Caco-2 (cell line): ENCODE results near the gene STUM. TPM values are rescaled to one million over a fixed set of nuclear protein-coding genes. Genes with fewer than 3 reads are reported as not detected.

Experiments
- BruUV-seq: library from RNA; stranded (reverse); fragments of 400-500 nt; replicated peaks from 2 replicates; lab custom pipeline; 2021; lab: Mats Ljungman, UMichigan
- CTCF ChIA-PET: fragments of 300-600 bp; sonication (Branson Sonifier 250); formaldehyde crosslinking; loops from one replicate; lab custom pipeline; 2022; ENCODE audit warnings: antibody characterized with exemption; lab: Charles Lee
- POLR2A ChIA-PET: fragments of 300-600 bp; sonication (Branson Sonifier 250); formaldehyde crosslinking; loops from one replicate; lab custom pipeline; 2022; ENCODE audit warnings: antibody characterized with exemption; lab: Charles Lee
- DNase-seq, 2 experiments: peaks; one replicate each; pipeline versions ENCODE4 v3.0.0 to v3.0.0-alpha.2; 2020 to 2022
- H3K27me3 ChIP-seq: replicated peaks from 2 replicates; pipeline ENCODE4 v1.6.0; 2011; ENCODE audit warnings: low read length; ENCODE audit not compliant: control insufficient read depth, insufficient read depth
- H3K36me3 ChIP-seq: 2 replicates; pipeline ENCODE4 v1.5.1; 2011; ENCODE audit warnings: low read length; ENCODE audit not compliant: control insufficient read depth, insufficient read depth
- H3K4me1 ChIP-seq: fragments of 250-450 bp; sonication (Bioruptor Pico); 2 replicates; pipeline ENCODE4 v1.5.1; 2020; ENCODE audit warnings: mild to moderate bottlenecking
- H3K4me3 ChIP-seq: 2 replicates; pipeline ENCODE4 v1.5.1; 2011; ENCODE audit warnings: low read depth, mild to moderate bottlenecking, control low read depth, low read length
- H3K9me3 ChIP-seq: fragments of 250-450 bp; sonication (Bioruptor Pico); 2 replicates; pipeline ENCODE4 v1.5.1; 2020; ENCODE audit warnings: mild to moderate bottlenecking, moderate library complexity
- H3K27ac Mint-ChIP-seq: one replicate; pipeline ENCODE4 v1.8.0; 2022; ENCODE audit warnings: mixed read lengths; ENCODE audit not compliant: unreplicated experiment
- H3K27me3 Mint-ChIP-seq: one replicate; pipeline ENCODE4 v1.8.0; 2022; ENCODE audit warnings: mixed read lengths; ENCODE audit not compliant: insufficient read depth, unreplicated experiment
- H3K36me3 Mint-ChIP-seq: one replicate; pipeline ENCODE4 v1.8.0; 2022; ENCODE audit warnings: mild to moderate bottlenecking, mixed read lengths; ENCODE audit not compliant: insufficient read depth, unreplicated experiment
- H3K4me1 Mint-ChIP-seq: one replicate; pipeline ENCODE4 v1.8.0; 2022; ENCODE audit warnings: low read depth, mixed read lengths; ENCODE audit not compliant: unreplicated experiment
- H3K4me3 Mint-ChIP-seq: one replicate; pipeline ENCODE4 v1.8.0; 2022; ENCODE audit warnings: mild to moderate bottlenecking, moderate library complexity, mixed read lengths; ENCODE audit not compliant: unreplicated experiment
- H3K9me3 Mint-ChIP-seq: one replicate; pipeline ENCODE4 v1.8.0; 2022; ENCODE audit warnings: mixed read lengths; ENCODE audit not compliant: unreplicated experiment
- intact Hi-C: fragments of 100-400 bp; cut with micrococcal nuclease; formaldehyde crosslinking; loops from one replicate; pipeline ENCODE4 v1.10.0; 2022; ENCODE audit not compliant: unreplicated experiment
- total RNA-seq: library from RNA; stranded (reverse); gene quantifications from 2 replicates; pipeline ENCODE4 v1.2.3, GENCODE V29; 2022
- TF ChIP-seq, protein P1 (sequence below), 2 experiments: fragments of 200-600 bp in 1 of 2; IDR thresholded peaks; 1 replicate in 1 of 2; 2 replicates in 1 of 2; pipeline versions ENCODE4 v1.5.1 to v1.8.0; 2011 to 2022; ENCODE audit warnings: antibody characterized with exemption in 1 of 2, control low read depth in 1 of 2, inconsistent platforms in 1 of 2, low read depth in 1 of 2, low read length in 1 of 2, mild to moderate bottlenecking in 1 of 2, moderate library complexity in 1 of 2; ENCODE audit not compliant: insufficient read depth in 1 of 2, severe bottlenecking in 1 of 2, unreplicated experiment in 1 of 2

The STUM gene
- total RNA-seq, 1 experiment from 2014 or later = 1.7 TPM

DNA sequence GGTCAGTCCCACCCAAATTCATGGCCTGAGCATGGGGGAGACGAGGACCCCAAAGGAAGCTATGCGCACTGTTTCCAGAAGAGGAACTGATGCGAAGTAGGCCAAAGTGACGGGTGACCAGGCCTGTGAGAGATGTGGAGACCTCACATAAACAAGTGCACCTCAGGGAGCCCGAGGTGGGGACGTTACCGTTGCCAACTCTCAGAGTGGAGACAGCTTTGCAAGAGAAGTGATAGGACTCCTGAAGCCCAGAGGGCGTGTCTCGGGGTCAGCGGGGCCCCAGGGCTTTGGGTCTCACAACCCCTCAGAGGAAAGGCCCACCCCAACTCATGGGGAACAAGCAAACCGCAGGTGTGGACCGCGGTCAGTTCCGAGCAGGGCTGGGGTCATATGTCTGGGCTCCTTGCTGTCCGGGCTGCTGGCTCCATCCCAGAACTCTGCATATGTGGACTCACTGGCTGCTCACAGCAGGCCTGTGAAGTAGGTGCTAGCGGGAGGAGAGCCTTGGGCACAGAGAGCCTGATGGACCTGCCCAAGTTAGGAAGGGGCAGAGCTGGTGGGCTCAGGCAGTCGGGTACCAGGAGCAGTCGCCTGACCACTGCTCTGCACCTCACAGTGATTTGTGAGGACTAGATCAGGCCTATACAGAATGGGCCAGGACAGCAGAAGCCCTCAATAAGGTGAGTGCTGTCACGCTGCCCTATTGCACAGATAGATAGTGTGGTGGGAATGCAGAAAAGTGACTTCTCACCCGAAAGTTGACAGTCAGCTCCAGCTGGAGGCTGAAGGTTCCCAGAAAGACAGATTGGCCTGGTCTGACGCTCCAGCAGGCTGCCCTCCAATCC lies 26.2 kb downstream of the STUM start:
- TF ChIP-seq, protein P1, sequence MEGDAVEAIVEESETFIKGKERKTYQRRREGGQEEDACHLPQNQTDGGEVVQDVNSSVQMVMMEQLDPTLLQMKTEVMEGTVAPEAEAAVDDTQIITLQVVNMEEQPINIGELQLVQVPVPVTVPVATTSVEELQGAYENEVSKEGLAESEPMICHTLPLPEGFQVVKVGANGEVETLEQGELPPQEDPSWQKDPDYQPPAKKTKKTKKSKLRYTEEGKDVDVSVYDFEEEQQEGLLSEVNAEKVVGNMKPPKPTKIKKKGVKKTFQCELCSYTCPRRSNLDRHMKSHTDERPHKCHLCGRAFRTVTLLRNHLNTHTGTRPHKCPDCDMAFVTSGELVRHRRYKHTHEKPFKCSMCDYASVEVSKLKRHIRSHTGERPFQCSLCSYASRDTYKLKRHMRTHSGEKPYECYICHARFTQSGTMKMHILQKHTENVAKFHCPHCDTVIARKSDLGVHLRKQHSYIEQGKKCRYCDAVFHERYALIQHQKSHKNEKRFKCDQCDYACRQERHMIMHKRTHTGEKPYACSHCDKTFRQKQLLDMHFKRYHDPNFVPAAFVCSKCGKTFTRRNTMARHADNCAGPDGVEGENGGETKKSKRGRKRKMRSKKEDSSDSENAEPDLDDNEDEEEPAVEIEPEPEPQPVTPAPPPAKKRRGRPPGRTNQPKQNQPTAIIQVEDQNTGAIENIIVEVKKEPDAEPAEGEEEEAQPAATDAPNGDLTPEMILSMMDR (IDR thresholded peaks at IDR 0.05; ENCODE audit: insufficient read depth in 1 of 2, low read depth in 1 of 2, low read length in 1 of 2, severe bottlenecking in 1 of 2, unreplicated experiment in 1 of 2) = no peak
- Mint-ChIP-seq H3K4me1 (no peaks in the 10 kb centered on the region), H3K27ac (no peak overlapping the region), H3K4me3 (no peak overlapping the region), H3K36me3 (no peaks in the 10 kb centered on the region), H3K27me3 (no peaks in the 10 kb centered on the region), H3K9me3 (no peaks in the 10 kb centered on the region)
- BruUV-seq = no TSS peak
- intact Hi-C loops = no loop called here
- DNase-seq = no peak
- H3K27me3 ChIP-seq = no peaks in the 10 kb centered on the region
- H3K4me1 ChIP-seq = no peaks in the 10 kb centered on the region
- no peaks in the 10 kb centered on the region for H3K36me3 ChIP-seq
- POLR2A ChIA-PET = interaction anchor here (0.6 kb wide), 1 partner anchor 295 kb away, joined by 5 read pairs; no protein-coding TSS in a partner anchor
- H3K9me3 ChIP-seq = no peaks in the 10 kb centered on the region
- no peak overlapping the region for H3K4me3 ChIP-seq
- CTCF ChIA-PET = no interaction called here

DNA sequence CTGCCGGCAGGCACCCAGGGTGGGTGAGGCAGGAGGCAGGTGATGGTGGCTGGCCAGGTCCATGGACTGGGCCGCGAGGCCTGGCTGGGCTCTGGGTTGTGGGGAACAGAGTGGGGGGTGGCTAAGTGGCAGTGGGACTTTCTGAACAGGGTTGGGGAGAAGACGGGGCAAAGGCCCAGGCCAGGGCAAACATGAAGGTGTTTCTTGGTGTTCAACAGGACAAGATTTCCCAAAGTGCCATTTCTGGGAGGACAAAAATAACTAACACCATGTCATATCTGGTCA lies 26.8 kb downstream of the STUM start:
- TF ChIP-seq, protein P1 (IDR thresholded peaks at IDR 0.05; ENCODE audit: insufficient read depth in 1 of 2, low read depth in 1 of 2, low read length in 1 of 2, severe bottlenecking in 1 of 2, unreplicated experiment in 1 of 2) = no peak
- H3K36me3 ChIP-seq = no peaks in the 10 kb centered on the region
- no peak for DNase-seq
- Mint-ChIP-seq H3K9me3 (no peaks in the 10 kb centered on the region), H3K36me3 (no peaks in the 10 kb centered on the region), H3K27me3 (no peaks in the 10 kb centered on the region), H3K4me3 (no peak overlapping the region), H3K4me1 (no peaks in the 10 kb centered on the region), H3K27ac (no peak overlapping the region)
- no peaks in the 10 kb centered on the region for H3K4me1 ChIP-seq
- H3K9me3 ChIP-seq = no peaks in the 10 kb centered on the region
- POLR2A ChIA-PET = no interaction called here
- H3K27me3 ChIP-seq = no peaks in the 10 kb centered on the region
- intact Hi-C loops = no loop called here
- BruUV-seq = no TSS peak
- CTCF ChIA-PET = no interaction called here
- no peak overlapping the region for H3K4me3 ChIP-seq

DNA sequence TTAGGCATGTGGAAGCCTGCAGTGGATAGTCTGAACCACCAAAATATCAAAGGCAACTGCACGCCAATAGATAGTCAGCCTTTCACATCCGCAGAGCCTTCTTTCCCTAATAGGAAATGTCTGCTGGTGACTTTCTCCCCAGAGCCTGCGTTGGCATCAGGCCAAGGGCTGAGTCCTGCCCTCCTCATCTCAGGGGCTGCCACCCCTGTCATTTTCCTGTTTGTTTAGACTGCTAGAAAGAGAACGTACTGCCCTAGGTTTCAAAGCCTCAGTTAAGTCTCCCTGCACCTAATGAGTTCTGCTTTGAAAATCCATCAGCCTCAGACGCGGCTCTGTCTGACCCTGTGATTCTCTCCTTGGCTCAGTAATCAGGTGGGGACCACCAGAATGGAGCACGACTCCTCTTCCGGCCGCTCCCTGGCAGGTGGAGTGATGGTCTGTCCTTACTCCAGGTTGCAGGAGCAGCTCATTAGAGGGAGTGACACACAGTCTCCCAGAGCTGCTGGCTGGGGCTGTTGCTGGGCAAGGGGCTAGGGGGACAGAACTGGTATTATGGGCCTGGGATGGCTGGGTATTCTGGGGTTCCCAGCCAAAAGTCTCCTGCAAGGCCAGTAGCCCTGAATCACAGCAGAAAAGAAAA lies 27.3 kb downstream of the STUM start:
- intact Hi-C loops = no loop called here
- Histone ChIP-seq H3K4me3 (no peak overlapping the region), H3K4me1 (no peaks in the 10 kb centered on the region), H3K27me3 (no peaks in the 10 kb centered on the region), H3K9me3 (no peaks in the 10 kb centered on the region), H3K36me3 (no peaks in the 10 kb centered on the region)
- no peak for DNase-seq
- no peaks in the 10 kb centered on the region for H3K27me3 Mint-ChIP-seq
- no peak overlapping the region for H3K4me3 Mint-ChIP-seq
- no peaks in the 10 kb centered on the region for H3K4me1 Mint-ChIP-seq
- no peaks in the 10 kb centered on the region for H3K9me3 Mint-ChIP-seq
- no peaks in the 10 kb centered on the region for H3K36me3 Mint-ChIP-seq
- BruUV-seq = no TSS peak
- ChIA-PET CTCF (no interaction called here), POLR2A (interaction anchor here (0.5 kb wide), 1 partner anchor 45 kb away, joined by 3 read pairs; no protein-coding TSS in a partner anchor)
- no peak overlapping the region for H3K27ac Mint-ChIP-seq
- TF ChIP-seq, protein P1 (IDR thresholded peaks at IDR 0.05; ENCODE audit: insufficient read depth in 1 of 2, low read depth in 1 of 2, low read length in 1 of 2, severe bottlenecking in 1 of 2, unreplicated experiment in 1 of 2) = no peak
